GM10847 (cell line): Measurements from ENCODE around the gene OIT3.

Experiments
- POLR2A ChIP-seq: IDR thresholded peaks from 2 replicates; pipeline ENCODE4 v1.6.1; 2011; ENCODE audit not compliant: insufficient read length; ENCODE audit errors: extremely low read depth

Gene OIT3

DNA sequence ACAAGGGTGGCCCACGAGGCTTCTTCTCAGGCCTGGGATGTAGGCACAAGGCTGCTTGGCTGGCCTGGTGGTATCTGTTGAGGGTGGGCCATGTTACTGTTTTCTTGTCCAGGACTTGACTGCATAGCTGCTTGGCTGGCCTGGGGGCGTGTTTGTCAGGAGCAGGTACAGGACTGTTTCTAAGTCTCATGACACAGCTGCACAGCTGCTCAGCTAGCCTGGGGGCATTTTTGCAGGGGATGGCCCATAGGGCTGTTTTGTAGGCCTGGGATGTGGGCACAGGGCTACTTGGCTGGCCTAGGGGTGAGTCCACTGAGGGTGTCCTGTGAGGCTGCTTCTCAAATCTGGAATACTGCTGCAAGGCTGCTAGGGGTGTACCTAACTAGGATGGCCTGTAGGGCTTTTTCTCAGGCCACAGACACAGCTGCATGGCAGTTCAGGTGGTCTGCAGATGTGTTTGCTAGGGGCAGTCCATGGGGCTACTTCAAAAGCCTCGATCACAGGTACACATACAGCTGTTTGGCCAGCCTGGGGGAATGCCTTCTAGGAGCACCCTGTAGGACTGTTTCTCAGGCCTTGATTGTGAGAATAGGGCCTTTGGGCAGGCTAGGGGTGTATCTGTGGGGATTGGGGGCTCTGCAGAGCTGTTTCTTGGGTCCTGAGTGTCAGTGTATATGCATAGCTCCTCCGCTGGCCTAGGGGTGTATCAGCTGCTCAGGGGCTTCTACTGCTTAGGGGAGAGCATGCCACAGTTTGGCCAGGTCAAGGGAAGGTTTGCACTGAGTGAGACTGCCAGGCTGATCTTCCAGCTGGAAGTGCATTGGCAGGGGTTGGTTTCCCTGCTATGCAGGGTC is 87.7 kb downstream of the OIT3 start:
- TF ChIP-seq POLR2A: no peak

DNA sequence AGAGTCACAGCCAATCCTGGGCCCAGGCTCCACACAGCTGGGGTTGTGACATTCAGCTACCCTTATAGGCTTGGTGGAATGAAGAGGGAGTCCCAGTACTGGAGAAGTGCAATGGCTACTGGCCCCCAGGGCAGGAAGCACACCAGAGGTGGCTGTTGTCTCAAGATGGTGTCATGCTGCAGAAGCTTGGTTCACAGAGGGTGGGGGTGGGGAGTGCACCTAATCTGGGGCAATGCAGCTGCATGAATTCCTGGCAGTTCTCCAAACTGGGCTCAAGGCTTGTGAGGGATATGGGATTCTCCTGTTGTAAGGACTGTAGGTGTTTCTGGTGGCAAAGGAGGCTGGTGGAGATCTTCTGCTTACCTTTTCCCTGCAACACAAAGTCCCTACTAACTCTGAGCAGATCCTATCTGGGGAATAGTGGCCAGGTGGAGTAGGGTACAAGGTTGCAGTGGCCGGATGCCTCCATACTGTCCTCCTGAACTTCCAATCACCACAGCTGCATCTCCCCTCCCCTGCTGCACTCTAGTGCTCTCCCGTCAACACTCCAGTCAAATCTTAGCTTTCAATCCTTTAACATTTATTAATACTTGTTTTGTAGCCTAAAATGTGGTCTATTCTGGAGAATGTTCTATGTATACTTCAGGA is 88.5 kb downstream of the OIT3 start:
- TF ChIP-seq POLR2A: no peak
